Ascending aorta (tissue), 2 donors: Measurements from ENCODE around the gene UBE3B. TPM values are rescaled to one million over a fixed set of nuclear protein-coding genes. Genes with fewer than 3 reads are reported as not detected.

Experiments used
- DNase-seq, 2 donors: peaks; one replicate each; pipeline ENCODE4 v3.0.0-alpha.2; 2019; ENCODE audit warnings: low spot score in 2 of 2
- H3K27ac ChIP-seq, 2 donors: fragments of 200-600 bp; sonication (generic); one replicate each; pipeline ENCODE4 v1.5.1; 2016 to 2017; ENCODE audit warnings: mild to moderate bottlenecking in 1 of 2
- H3K27me3 ChIP-seq: fragments of 200-600 bp; sonication (generic); one replicate; pipeline ENCODE4 v1.5.1; 2017
- H3K36me3 ChIP-seq, 2 donors: fragments of 200-600 bp; sonication (generic); one replicate each; pipeline ENCODE4 v1.5.1; 2016
- H3K4me1 ChIP-seq, 2 donors: fragments of 200-600 bp; sonication (generic); one replicate each; pipeline ENCODE4 v1.5.1; 2016 to 2017; ENCODE audit warnings: mild to moderate bottlenecking in 1 of 2
- H3K4me3 ChIP-seq, 2 donors: fragments of 200-600 bp; sonication (generic); one replicate each; pipeline ENCODE4 v1.5.1; 2016 to 2017; ENCODE audit warnings: mild to moderate bottlenecking in 1 of 2
- H3K9me3 ChIP-seq, 2 donors: fragments of 200-600 bp; sonication (generic); one replicate each; pipeline ENCODE4 v1.5.1; 2016
- intact Hi-C: fragments of 100-400 bp; cut with DNase I; formaldehyde crosslinking; loops from one replicate; pipeline ENCODE4 v1.15.1; 2023
- total RNA-seq: library from RNA; depleted of rRNA; stranded (reverse); fragments of >200 nt; gene quantifications from one replicate; pipeline ENCODE4 v1.1.0, GENCODE V29; 2016
- TF ChIP-seq, protein P1 (sequence below), 3 experiments: fragments of 200-600 bp in 2 of 3; fragments of 450-650 bp in 1 of 3; sonication (generic) in 2 of 3; IDR thresholded peaks; one replicate each; pipeline ENCODE4 v1.5.1; 2016 to 2019; ENCODE audit warnings: antibody characterized with exemption in 3 of 3, mild to moderate bottlenecking in 1 of 3, moderate library complexity in 1 of 3

The UBE3B gene
- total RNA-seq, 1 donor from 2014 or later = 19.1 TPM

GRCh38 chr12:109446869-109447268 lies 30.6 kb upstream of the UBE3B start:
- TF ChIP-seq, protein P1, sequence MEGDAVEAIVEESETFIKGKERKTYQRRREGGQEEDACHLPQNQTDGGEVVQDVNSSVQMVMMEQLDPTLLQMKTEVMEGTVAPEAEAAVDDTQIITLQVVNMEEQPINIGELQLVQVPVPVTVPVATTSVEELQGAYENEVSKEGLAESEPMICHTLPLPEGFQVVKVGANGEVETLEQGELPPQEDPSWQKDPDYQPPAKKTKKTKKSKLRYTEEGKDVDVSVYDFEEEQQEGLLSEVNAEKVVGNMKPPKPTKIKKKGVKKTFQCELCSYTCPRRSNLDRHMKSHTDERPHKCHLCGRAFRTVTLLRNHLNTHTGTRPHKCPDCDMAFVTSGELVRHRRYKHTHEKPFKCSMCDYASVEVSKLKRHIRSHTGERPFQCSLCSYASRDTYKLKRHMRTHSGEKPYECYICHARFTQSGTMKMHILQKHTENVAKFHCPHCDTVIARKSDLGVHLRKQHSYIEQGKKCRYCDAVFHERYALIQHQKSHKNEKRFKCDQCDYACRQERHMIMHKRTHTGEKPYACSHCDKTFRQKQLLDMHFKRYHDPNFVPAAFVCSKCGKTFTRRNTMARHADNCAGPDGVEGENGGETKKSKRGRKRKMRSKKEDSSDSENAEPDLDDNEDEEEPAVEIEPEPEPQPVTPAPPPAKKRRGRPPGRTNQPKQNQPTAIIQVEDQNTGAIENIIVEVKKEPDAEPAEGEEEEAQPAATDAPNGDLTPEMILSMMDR (IDR thresholded peaks at IDR 0.05) = no peak
- no peak overlapping the region for H3K4me3 ChIP-seq
- intact Hi-C loops = no loop called here
- H3K27ac ChIP-seq = peak overlapping the region; percentile 17
- H3K27me3 ChIP-seq = no peaks in the 10 kb centered on the region
- DNase-seq = no peak
- no peaks in the 10 kb centered on the region for H3K9me3 ChIP-seq
- peaks cover 0 to 10% of the 10 kb centered on the region in 2 donors for H3K4me1 ChIP-seq
- peaks cover 38 to 48% of the 10 kb centered on the region in 2 donors for H3K36me3 ChIP-seq

DNA sequence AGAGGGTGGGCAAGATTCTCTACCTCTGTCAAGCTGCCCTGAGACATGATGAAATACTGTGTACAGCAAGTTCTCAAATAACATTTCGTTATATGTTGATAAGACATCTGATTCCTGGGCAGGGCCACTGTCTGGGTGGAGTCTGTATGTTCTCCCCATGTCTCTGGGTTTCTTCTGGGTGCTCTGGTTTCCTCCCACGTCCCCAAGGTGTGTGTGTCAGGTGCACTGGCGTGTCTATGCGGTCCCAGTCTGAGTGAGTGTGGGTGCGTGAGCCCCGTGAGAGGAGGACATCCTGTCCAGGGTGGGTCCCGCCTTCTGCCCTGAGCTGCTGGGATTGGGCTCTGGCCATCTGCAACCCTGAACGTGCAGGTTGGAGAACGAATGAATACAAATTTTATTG lies 30.0 kb upstream of the UBE3B start:
- Histone ChIP-seq H3K36me3 (peaks cover 41 to 54% of the 10 kb centered on the region in 2 donors), H3K27me3 (no peaks in the 10 kb centered on the region), H3K27ac (peak overlapping the region in 1 of 2 donors; percentile 17), H3K4me3 (no peak overlapping the region), H3K9me3 (no peaks in the 10 kb centered on the region), H3K4me1 (peaks cover 0 to 13% of the 10 kb centered on the region in 2 donors)
- TF ChIP-seq, protein P1 (IDR thresholded peaks at IDR 0.05) = no peak
- no peak for DNase-seq
- intact Hi-C loops = no loop called here

- DNase-seq = no peak
- intact Hi-C loops = no loop called here
- TF ChIP-seq, protein P1 (IDR thresholded peaks at IDR 0.05) = no peak
- H3K36me3 ChIP-seq = peaks cover 47 to 62% of the 10 kb centered on the region in 2 donors
- H3K27ac ChIP-seq = peak overlapping the region in 1 of 2 donors; percentile 18
- H3K9me3 ChIP-seq = no peaks in the 10 kb centered on the region
- H3K4me3 ChIP-seq = no peak overlapping the region
- H3K27me3 ChIP-seq = no peaks in the 10 kb centered on the region
- H3K4me1 ChIP-seq = peaks cover 0 to 16% of the 10 kb centered on the region in 2 donors
Measured at GRCh38 chr12:109448272-109448671, 29.2 kb upstream of the UBE3B start.

- intact Hi-C loops = no loop called here
- Histone ChIP-seq H3K27ac (peak overlapping the region in 1 of 2 donors; percentile 18), H3K4me1 (peaks cover 0 to 16% of the 10 kb centered on the region in 2 donors), H3K9me3 (no peaks in the 10 kb centered on the region), H3K4me3 (no peak overlapping the region), H3K27me3 (no peaks in the 10 kb centered on the region), H3K36me3 (peaks cover 53 to 63% of the 10 kb centered on the region in 2 donors)
- TF ChIP-seq, protein P1 (IDR thresholded peaks at IDR 0.05) = no peak
- no peak for DNase-seq
Measured at GRCh38 chr12:109448707-109449390, 28.6 kb upstream of the UBE3B start.

- peak overlapping the region; percentile 40 to 69 for H3K27ac ChIP-seq
- no peak for DNase-seq
- intact Hi-C loops = no loop called here
- TF ChIP-seq, protein P1 (IDR thresholded peaks at IDR 0.05) = no peak
- no peaks in the 10 kb centered on the region for H3K27me3 ChIP-seq
- no peaks in the 10 kb centered on the region for H3K9me3 ChIP-seq
- peaks cover 57 to 70% of the 10 kb centered on the region in 2 donors for H3K36me3 ChIP-seq
- no peak overlapping the region for H3K4me3 ChIP-seq
- peaks cover 0 to 16% of the 10 kb centered on the region in 2 donors for H3K4me1 ChIP-seq
Measured at GRCh38 chr12:109449845-109450532, 27.4 kb upstream of the UBE3B start.
